K562 (cell line): ENCODE results near the gene GPR149. TPM values are rescaled to one million over a fixed set of nuclear protein-coding genes. Genes with fewer than 3 reads are reported as not detected.

Source experiments
- ATAC-seq: fragments of 200-7000 bp; cut with Tn5 transposase; 3 replicates; pipeline ENCODE4 v1.9.1; 2020; ENCODE audit warnings: moderate library complexity
- BruUV-seq: library from RNA; stranded (reverse); fragments of 400-500 nt; replicated peaks from 2 replicates; lab custom pipeline; 2021; lab: Mats Ljungman, UMichigan
- CTCF ChIA-PET: fragments of 300-600 bp; formaldehyde crosslinking; extraction: SDS; loops from one replicate; lab custom pipeline; 2021; ENCODE audit warnings: low intra/inter-chr PET ratio; lab: Yijun Ruan, JAX
- POLR2A ChIA-PET: fragments of 300-600, 350-650 bp; sonication (Branson Sonifier 250); formaldehyde crosslinking; extraction: SDS; loops from one replicate; lab custom pipeline; 2021; ENCODE audit warnings: antibody characterized with exemption, inconsistent platforms; lab: Yijun Ruan, JAX
- DNase-seq, 4 experiments: peaks; one replicate each; pipeline versions ENCODE4 v3.0.0 to v3.0.0-alpha.2; 2011 to 2018; ENCODE audit warnings: low spot score in 3 of 4, mixed read lengths in 3 of 4; ENCODE audit errors: extremely low read depth in 1 of 4
- FAIRE-seq: peaks from 2 replicates; lab custom pipeline; 2011; peaks lifted over from hg19 to GRCh38; lab: Jason Lieb, UNC
- H2AFZ ChIP-seq: 2 replicates; pipeline ENCODE4 v1.6.0; 2011; ENCODE audit warnings: low read depth, low read length, control low read depth, inconsistent platforms
- H3K27ac ChIP-seq: fragments of 200-600 bp; 3 replicates; pipeline ENCODE4 v1.8.0; 2011; ENCODE audit warnings: low read depth, mild to moderate bottlenecking, control low read depth, inconsistent platforms, low read length, moderate library complexity, mixed read lengths; ENCODE audit errors: extremely low read depth
- H3K27me3 ChIP-seq, 2 experiments: fragments of 300-600 bp in 1 of 2; 2 replicates in 1 of 2; 3 replicates in 1 of 2; pipeline versions ENCODE4 v1.6.0 to v1.8.0; 2011; ENCODE audit warnings: inconsistent platforms in 2 of 2, low read length in 2 of 2, mild to moderate bottlenecking in 1 of 2, mixed read lengths in 1 of 2, moderate library complexity in 1 of 2; ENCODE audit not compliant: control insufficient read depth in 2 of 2, insufficient read depth in 2 of 2
- H3K36me3 ChIP-seq: fragments of 300-600 bp; 3 replicates; pipeline ENCODE4 v1.8.0; 2011; ENCODE audit warnings: mild to moderate bottlenecking, low read length, inconsistent platforms; ENCODE audit not compliant: control insufficient read depth, insufficient read depth
- H3K4me1 ChIP-seq, 2 experiments: fragments of 200-600 bp in 1 of 2; replicated peaks in 1 of 2; 2 replicates in 1 of 2; 3 replicates in 1 of 2; pipeline versions ENCODE4 v1.5.1 to v1.8.0; 2011; ENCODE audit warnings: inconsistent platforms in 2 of 2, low read length in 2 of 2, mild to moderate bottlenecking in 1 of 2, mixed read lengths in 1 of 2, moderate library complexity in 1 of 2; ENCODE audit not compliant: control insufficient read depth in 2 of 2, insufficient read depth in 2 of 2
- H3K4me2 ChIP-seq: 2 replicates; pipeline ENCODE4 v1.6.1; 2011; ENCODE audit warnings: low read length, control low read depth, inconsistent platforms, mixed read lengths; ENCODE audit not compliant: insufficient read depth
- H3K4me3 ChIP-seq: fragments of 200-600 bp; sonication (generic), shearing (Covaris generic); 2 replicates; pipeline ENCODE4 v1.5.1; 2016; ENCODE audit warnings: control low read depth, inconsistent platforms
- H3K79me2 ChIP-seq: fragments of 200-600 bp; 3 replicates; pipeline ENCODE4 v1.8.0; 2011; ENCODE audit warnings: low read length, inconsistent platforms; ENCODE audit not compliant: control insufficient read depth, insufficient read depth
- H3K9ac ChIP-seq, 2 experiments: 2 replicates each; pipeline versions ENCODE4 v1.6.0 to v1.6.1; 2011; ENCODE audit warnings: low read depth in 2 of 2, low read length in 2 of 2, control low read depth in 1 of 2, inconsistent platforms in 1 of 2, mild to moderate bottlenecking in 1 of 2, mixed read lengths in 1 of 2; ENCODE audit not compliant: insufficient read depth in 1 of 2
- H3K9me1 ChIP-seq: one replicate; pipeline ENCODE4 v1.6.0; 2011; ENCODE audit warnings: inconsistent platforms, mild to moderate bottlenecking, low read length, moderate library complexity; ENCODE audit not compliant: control insufficient read depth, insufficient read depth
- H3K9me3 ChIP-seq: replicated peaks from 2 replicates; pipeline ENCODE4 v1.5.1; 2011; ENCODE audit warnings: low read depth, low read length, inconsistent platforms; ENCODE audit not compliant: control insufficient read depth, insufficient read depth
- H4K20me1 ChIP-seq: replicated peaks from 2 replicates; pipeline ENCODE4 v1.6.1; 2011; ENCODE audit warnings: low read length, inconsistent platforms, mixed read lengths; ENCODE audit not compliant: control insufficient read depth, insufficient read depth
- BDP1 ChIP-seq: IDR thresholded peaks from 3 replicates; pipeline ENCODE4 v1.6.1; 2011; ENCODE audit not compliant: insufficient read length, insufficient read depth
- CCAR2 ChIP-seq: fragments of 200-400 bp; formaldehyde crosslinking; IDR thresholded peaks from 2 replicates; pipeline ENCODE4 v1.6.1; 2017; ENCODE audit warnings: mild to moderate bottlenecking, low read depth, low read length
- GABPB2 ChIP-seq: fragments of 250-450 bp; sonication (Bioruptor Pico); conservative IDR thresholded peaks from 2 replicates; pipeline ENCODE4 v1.5.1; 2021; ENCODE audit warnings: mild to moderate bottlenecking
- PCBP1 ChIP-seq: fragments of 200-400 bp; formaldehyde crosslinking; IDR thresholded peaks from 2 replicates; pipeline ENCODE4 v1.6.1; 2018; ENCODE audit warnings: mild to moderate bottlenecking, low read depth, low read length; ENCODE audit not compliant: poor library complexity, severe bottlenecking
- PHTF2 ChIP-seq: fragments of 250-450 bp; sonication (Bioruptor Pico); IDR thresholded peaks from 2 replicates; pipeline ENCODE4 v1.5.0; 2021; ENCODE audit warnings: mild to moderate bottlenecking
- POLR2B ChIP-seq: fragments of 450-650 bp; IDR thresholded peaks from 2 replicates; pipeline ENCODE4 v1.6.1; 2018; ENCODE audit warnings: low read depth; ENCODE audit not compliant: partially characterized antibody
- RFX7 ChIP-seq: fragments of 250-450 bp; sonication (Bioruptor Pico); IDR thresholded peaks from 2 replicates; pipeline ENCODE4 v1.5.1; 2021; ENCODE audit warnings: mild to moderate bottlenecking
- SRSF9 ChIP-seq: fragments of 200-400 bp; formaldehyde crosslinking; IDR thresholded peaks from 2 replicates; pipeline ENCODE4 v1.6.1; 2017; ENCODE audit warnings: low read depth, low read length, borderline replicate concordance
- TAL1 ChIP-seq: fragments of 450-650 bp; IDR thresholded peaks from 2 replicates; pipeline ENCODE4 v1.6.1; 2016; ENCODE audit warnings: mild to moderate bottlenecking
- ZNF41 ChIP-seq: fragments of 250-450 bp; sonication (Bioruptor Pico); conservative IDR thresholded peaks from 2 replicates; pipeline ENCODE4 v1.4.0; 2020; ENCODE audit warnings: mild to moderate bottlenecking
- in situ Hi-C: fragments of 300-500 bp; cut with MboI; formaldehyde crosslinking; loops from 4 replicates; pipeline ENCODE4 v1.15.0; 2018; ENCODE audit warnings: inconsistent platforms, mixed read lengths
- intact Hi-C: fragments of 100-400 bp; cut with micrococcal nuclease; formaldehyde crosslinking; loops from 2 replicates; pipeline ENCODE4 v1.14.2; 2022
- polyA plus RNA-seq, 8 experiments: library from polyadenylated mRNA; depleted of rRNA in 4 of 8; stranded (reverse) in 5 of 8; unstranded in 3 of 8; fragments of >200 nt; fragmentation: Nextera tagmentation in 2 of 8; fragmentation: Illumina TruSeq in 1 of 8; extraction: Ambion mirVana in 2 of 8; extraction: Trizol in 1 of 8; gene quantifications; 2 replicates each; pipeline versions ENCODE4 v1.2.1 to v1.2.3, GENCODE V29; 2011 to 2014; ENCODE audit warnings: inconsistent platforms in 1 of 8, missing spikeins in 1 of 8
- total RNA-seq, 7 experiments: library from RNA; depleted of rRNA in 6 of 7; stranded (reverse); fragments of >200 nt in 6 of 7; fragmentation: Illumina TruSeq in 2 of 7; extraction: Trizol in 2 of 7; gene quantifications; 2 replicates each; pipeline versions ENCODE4 v1.2.1 to v1.2.3, GENCODE V29; 2011 to 2021; ENCODE audit warnings: low replicate concordance in 1 of 7
- TF ChIP-seq, protein P1 (sequence below): fragments of 250-450 bp; sonication (Bioruptor Pico); IDR thresholded peaks from 2 replicates; pipeline ENCODE4 v1.4.0; 2020; ENCODE audit warnings: mild to moderate bottlenecking, moderate library complexity
- TF ChIP-seq, protein P2 (sequence below), 2 experiments: IDR thresholded peaks; 2 replicates each; pipeline ENCODE4 v1.6.1; 2011; ENCODE audit warnings: borderline replicate concordance in 1 of 2, control low read depth in 1 of 2, low read depth in 1 of 2, low read length in 1 of 2, mild to moderate bottlenecking in 1 of 2, mixed read lengths in 1 of 2, moderate library complexity in 1 of 2; ENCODE audit not compliant: insufficient read depth in 1 of 2, insufficient read length in 1 of 2, poor library complexity in 1 of 2, severe bottlenecking in 1 of 2; ENCODE audit errors: extremely low read depth in 1 of 2
- TF ChIP-seq, protein P3 (sequence below): fragments of 250-450 bp; sonication (Bioruptor Pico); IDR thresholded peaks from 2 replicates; pipeline ENCODE4 v1.4.0; 2020; ENCODE audit warnings: mild to moderate bottlenecking
- TF ChIP-seq, protein P4 (sequence below): fragments of 250-450 bp; sonication (Bioruptor Pico); IDR thresholded peaks from 2 replicates; pipeline ENCODE4 v1.9.0; 2021; ENCODE audit warnings: mild to moderate bottlenecking

GPR149 gene
- total and polyA plus RNA-seq, 9 of the 15 experiments (the other 6 are each of a cell fraction or from before 2014, with no cell fraction given), result not detected

DNA sequence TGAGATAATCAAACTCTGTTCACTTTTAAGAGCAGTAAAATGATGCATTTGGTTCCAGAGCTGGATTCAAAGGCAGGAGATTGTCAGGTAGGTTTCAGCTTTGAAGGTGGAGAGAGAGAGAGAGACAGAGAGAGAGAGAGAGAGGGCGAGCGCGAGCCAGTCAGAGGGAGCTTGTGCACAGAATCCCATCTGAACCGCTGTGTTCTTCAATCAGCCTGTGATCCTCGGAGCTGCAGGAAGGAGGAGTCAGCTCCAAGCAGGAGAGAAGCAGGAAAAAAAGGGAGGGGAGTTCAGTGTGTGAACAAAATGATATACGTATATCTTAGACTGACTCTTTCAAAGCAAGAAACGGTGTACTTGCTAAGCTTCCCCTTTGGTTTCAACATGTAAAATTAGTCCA, at the start of gene GPR149 (continued):
- no peak for TF ChIP-seq RFX7 (CRISPR knock-in tag)
- no peak for TF ChIP-seq ZNF41 (CRISPR knock-in tag)
- TF ChIP-seq, protein P1, sequence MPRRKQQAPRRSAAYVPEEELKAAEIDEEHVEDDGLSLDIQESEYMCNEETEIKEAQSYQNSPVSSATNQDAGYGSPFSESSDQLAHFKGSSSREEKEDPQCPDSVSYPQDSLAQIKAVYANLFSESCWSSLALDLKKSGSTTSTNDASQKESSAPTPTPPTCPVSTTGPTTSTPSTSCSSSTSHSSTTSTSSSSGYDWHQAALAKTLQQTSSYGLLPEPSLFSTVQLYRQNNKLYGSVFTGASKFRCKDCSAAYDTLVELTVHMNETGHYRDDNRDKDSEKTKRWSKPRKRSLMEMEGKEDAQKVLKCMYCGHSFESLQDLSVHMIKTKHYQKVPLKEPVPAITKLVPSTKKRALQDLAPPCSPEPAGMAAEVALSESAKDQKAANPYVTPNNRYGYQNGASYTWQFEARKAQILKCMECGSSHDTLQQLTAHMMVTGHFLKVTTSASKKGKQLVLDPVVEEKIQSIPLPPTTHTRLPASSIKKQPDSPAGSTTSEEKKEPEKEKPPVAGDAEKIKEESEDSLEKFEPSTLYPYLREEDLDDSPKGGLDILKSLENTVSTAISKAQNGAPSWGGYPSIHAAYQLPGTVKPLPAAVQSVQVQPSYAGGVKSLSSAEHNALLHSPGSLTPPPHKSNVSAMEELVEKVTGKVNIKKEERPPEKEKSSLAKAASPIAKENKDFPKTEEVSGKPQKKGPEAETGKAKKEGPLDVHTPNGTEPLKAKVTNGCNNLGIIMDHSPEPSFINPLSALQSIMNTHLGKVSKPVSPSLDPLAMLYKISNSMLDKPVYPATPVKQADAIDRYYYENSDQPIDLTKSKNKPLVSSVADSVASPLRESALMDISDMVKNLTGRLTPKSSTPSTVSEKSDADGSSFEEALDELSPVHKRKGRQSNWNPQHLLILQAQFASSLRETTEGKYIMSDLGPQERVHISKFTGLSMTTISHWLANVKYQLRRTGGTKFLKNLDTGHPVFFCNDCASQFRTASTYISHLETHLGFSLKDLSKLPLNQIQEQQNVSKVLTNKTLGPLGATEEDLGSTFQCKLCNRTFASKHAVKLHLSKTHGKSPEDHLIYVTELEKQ (CRISPR knock-in tag), result no peak
- TF ChIP-seq CCAR2, result no peak
- TF ChIP-seq, all 486 proteins: peak for 0

DNA sequence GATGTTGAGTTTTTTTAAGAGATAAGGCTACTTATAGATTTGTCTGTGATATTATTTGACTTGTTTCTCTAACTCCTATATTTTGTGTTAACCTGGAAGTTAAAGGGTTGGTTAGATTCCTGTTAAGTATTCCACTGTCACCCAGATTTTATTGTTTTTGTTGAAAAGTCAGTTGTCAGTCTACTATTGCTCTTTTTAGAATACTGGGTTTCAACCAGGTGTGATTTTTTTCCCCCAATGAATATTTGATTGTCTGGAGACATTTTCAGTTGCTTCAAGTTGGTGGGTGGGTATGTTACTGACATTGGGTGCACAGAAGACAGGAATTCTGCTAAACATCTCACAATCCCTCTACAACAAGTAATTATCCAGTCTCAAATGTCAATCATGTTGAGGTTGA, 43.8 kb upstream of the GPR149 start:
- no peak overlapping the region for H3K9ac ChIP-seq
- no peak overlapping the region for H3K27ac ChIP-seq
- intact Hi-C loops (no loop called here), in situ Hi-C loops (no loop called here)
- H3K79me2 ChIP-seq, result no peaks in the 10 kb centered on the region
- no peaks in the 10 kb centered on the region for H3K27me3 ChIP-seq
- no peaks in the 10 kb centered on the region for H3K9me1 ChIP-seq
- no TSS peak for BruUV-seq
- DNase-seq (no peak), FAIRE-seq (no peak), ATAC-seq (no peak)
- H2AFZ ChIP-seq, result no peak overlapping the region
- ChIA-PET CTCF (no interaction called here), POLR2A (no interaction called here)
- no peaks in the 10 kb centered on the region for H3K4me1 ChIP-seq
- no peak overlapping the region for H3K4me2 ChIP-seq
- H3K4me3 ChIP-seq, result no peak overlapping the region
- H3K36me3 ChIP-seq, result no peaks in the 10 kb centered on the region
- H3K9me3 ChIP-seq, result peaks cover 2% of the 10 kb centered on the region
- H4K20me1 ChIP-seq, result no peaks in the 10 kb centered on the region
- TF ChIP-seq, protein P2, sequence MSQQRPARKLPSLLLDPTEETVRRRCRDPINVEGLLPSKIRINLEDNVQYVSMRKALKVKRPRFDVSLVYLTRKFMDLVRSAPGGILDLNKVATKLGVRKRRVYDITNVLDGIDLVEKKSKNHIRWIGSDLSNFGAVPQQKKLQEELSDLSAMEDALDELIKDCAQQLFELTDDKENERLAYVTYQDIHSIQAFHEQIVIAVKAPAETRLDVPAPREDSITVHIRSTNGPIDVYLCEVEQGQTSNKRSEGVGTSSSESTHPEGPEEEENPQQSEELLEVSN (IDR thresholded peaks at IDR 0.05; ENCODE audit: borderline replicate concordance in 1 of 2, extremely low read depth in 1 of 2, insufficient read depth in 1 of 2, insufficient read length in 1 of 2, low read depth in 1 of 2, low read length in 1 of 2, poor library complexity in 1 of 2, severe bottlenecking in 1 of 2), result no peak
- no peak for TF ChIP-seq SRSF9
- TF ChIP-seq, protein P3, sequence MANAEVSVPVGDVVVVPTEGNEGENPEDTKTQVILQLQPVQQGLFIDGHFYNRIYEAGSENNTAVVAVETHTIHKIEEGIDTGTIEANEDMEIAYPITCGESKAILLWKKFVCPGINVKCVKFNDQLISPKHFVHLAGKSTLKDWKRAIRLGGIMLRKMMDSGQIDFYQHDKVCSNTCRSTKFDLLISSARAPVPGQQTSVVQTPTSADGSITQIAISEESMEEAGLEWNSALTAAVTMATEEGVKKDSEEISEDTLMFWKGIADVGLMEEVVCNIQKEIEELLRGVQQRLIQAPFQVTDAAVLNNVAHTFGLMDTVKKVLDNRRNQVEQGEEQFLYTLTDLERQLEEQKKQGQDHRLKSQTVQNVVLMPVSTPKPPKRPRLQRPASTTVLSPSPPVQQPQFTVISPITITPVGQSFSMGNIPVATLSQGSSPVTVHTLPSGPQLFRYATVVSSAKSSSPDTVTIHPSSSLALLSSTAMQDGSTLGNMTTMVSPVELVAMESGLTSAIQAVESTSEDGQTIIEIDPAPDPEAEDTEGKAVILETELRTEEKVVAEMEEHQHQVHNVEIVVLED (CRISPR knock-in tag), result no peak
- TF ChIP-seq GABPB2, result no peak
- no peak for TF ChIP-seq PCBP1
- TF ChIP-seq, protein P4, sequence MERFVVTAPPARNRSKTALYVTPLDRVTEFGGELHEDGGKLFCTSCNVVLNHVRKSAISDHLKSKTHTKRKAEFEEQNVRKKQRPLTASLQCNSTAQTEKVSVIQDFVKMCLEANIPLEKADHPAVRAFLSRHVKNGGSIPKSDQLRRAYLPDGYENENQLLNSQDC (CRISPR knock-in tag), result no peak
- no peak for TF ChIP-seq POLR2B
- no peak for TF ChIP-seq BDP1
- no peak for TF ChIP-seq TAL1
- no peak for TF ChIP-seq PHTF2 (CRISPR knock-in tag)
